Dermis microvascular lymphatic vessel endothelial cell (primary cell): Measurements from ENCODE around the gene DMD. TPM values are rescaled to one million over a fixed set of nuclear protein-coding genes. Genes with fewer than 3 reads are reported as not detected.
"Not testable (repeated sequence)": the region's sequence is repeated elsewhere in the genome, so short reads cannot be mapped to it uniquely, and the experiment has no call there.

ENCODE experiments used
- DNase-seq, 2 donors: peaks; one replicate each; pipeline versions ENCODE4 v3.0.0 to v3.0.0-alpha.2; 2010; ENCODE audit warnings: low read depth in 2 of 2
- total RNA-seq: library from RNA; depleted of rRNA; stranded (reverse); fragments of >200 nt; gene quantifications from 2 replicates; pipeline ENCODE4 v1.2.1, GENCODE V29; 2014

The DMD gene
- total RNA-seq, 1 donor from 2014 or later = 1.8 TPM

GRCh38 chrX:32644476-32645245 is 566.7 kb downstream of the DMD start:
- no peak for DNase-seq

GRCh38 chrX:32642283-32642682 is 569.1 kb downstream of the DMD start:
- no peak for DNase-seq

GRCh38 chrX:32618154-32618553 is 593.2 kb downstream of the DMD start:
- no peak for DNase-seq

- no peak for DNase-seq
Observed at GRCh38 chrX:32614707-32615106, 596.6 kb downstream of the DMD start.

- DNase-seq = no peak
Observed at GRCh38 chrX:32599156-32599555, 612.2 kb downstream of the DMD start.

- no peak for DNase-seq
Observed at GRCh38 chrX:32598707-32599106, 612.6 kb downstream of the DMD start.

GRCh38 chrX:32597777-32598176 is 613.6 kb downstream of the DMD start:
- no peak for DNase-seq

GRCh38 chrX:32592786-32593185 is 618.6 kb downstream of the DMD start:
- no peak for DNase-seq

- no peak for DNase-seq
Observed at GRCh38 chrX:32591589-32591988, 619.8 kb downstream of the DMD start.

- no peak for DNase-seq
Observed at GRCh38 chrX:32582729-32583128, 628.6 kb downstream of the DMD start.

- no peak for DNase-seq
Observed at GRCh38 chrX:32576885-32577284, 634.5 kb downstream of the DMD start.

GRCh38 chrX:32572644-32573043 is 638.7 kb downstream of the DMD start:
- no peak for DNase-seq

GRCh38 chrX:32571579-32571978 is 639.8 kb downstream of the DMD start:
- no peak for DNase-seq

GRCh38 chrX:32562261-32562660 is 649.1 kb downstream of the DMD start:
- no peak for DNase-seq

GRCh38 chrX:32545101-32545500 is 666.2 kb downstream of the DMD start:
- DNase-seq = no peak

GRCh38 chrX:32538554-32538953 is 672.8 kb downstream of the DMD start:
- DNase-seq = no peak

- DNase-seq = no peak
Observed at GRCh38 chrX:32533848-32534247, 677.5 kb downstream of the DMD start.

GRCh38 chrX:32532262-32532661 is 679.1 kb downstream of the DMD start:
- no peak for DNase-seq

GRCh38 chrX:32530802-32531403 is 680.4 kb downstream of the DMD start:
- peak; percentile 20 to 23 for DNase-seq

GRCh38 chrX:32528451-32528850 is 682.9 kb downstream of the DMD start:
- not testable (repeated sequence) for DNase-seq

GRCh38 chrX:32525234-32525633 is 686.1 kb downstream of the DMD start:
- no peak for DNase-seq

GRCh38 chrX:32524385-32524784 is 687.0 kb downstream of the DMD start:
- DNase-seq = no peak

- DNase-seq = no peak
Observed at GRCh38 chrX:32520789-32521188, 690.6 kb downstream of the DMD start.
